Hepatocyte (in vitro differentiated cells): ENCODE measurements around the gene GNAO1. TPM values are rescaled to one million over a fixed set of nuclear protein-coding genes. Genes with fewer than 3 reads are reported as not detected.

ENCODE experiments used
- DNase-seq: peaks from one replicate; pipeline ENCODE4 v3.0.0-alpha.2; 2016; ENCODE audit warnings: low spot score
- H2AFZ ChIP-seq: fragments of 200-600 bp; sonication (generic); 2 replicates; pipeline ENCODE4 v1.6.0; 2016; ENCODE audit warnings: antibody characterized with exemption, mild to moderate bottlenecking
- H3K27ac ChIP-seq: fragments of 200-600 bp; sonication (generic); 2 replicates; pipeline ENCODE4 v1.5.1; 2016; ENCODE audit warnings: mild to moderate bottlenecking
- H3K27me3 ChIP-seq: fragments of 200-600 bp; sonication (generic); 2 replicates; pipeline ENCODE4 v1.6.1; 2016
- H3K36me3 ChIP-seq: fragments of 200-600 bp; sonication (generic); replicated peaks from 2 replicates; pipeline ENCODE4 v1.5.1; 2016; ENCODE audit warnings: low read depth; ENCODE audit not compliant: insufficient read depth
- H3K4me1 ChIP-seq: fragments of 200-600 bp; sonication (generic); 2 replicates; pipeline ENCODE4 v1.5.1; 2016; ENCODE audit warnings: mild to moderate bottlenecking, moderate library complexity; ENCODE audit not compliant: insufficient read depth
- H3K4me2 ChIP-seq: fragments of 200-600 bp; sonication (generic); 2 replicates; pipeline ENCODE4 v1.6.0; 2016
- H3K4me3 ChIP-seq: fragments of 200-600 bp; sonication (generic); 2 replicates; pipeline ENCODE4 v1.5.1; 2016; ENCODE audit warnings: mild to moderate bottlenecking
- H3K79me2 ChIP-seq: fragments of 200-600 bp; sonication (generic); 2 replicates; pipeline ENCODE4 v1.6.0; 2017; ENCODE audit warnings: mild to moderate bottlenecking
- H3K9me2 ChIP-seq: fragments of 200-600 bp; sonication (generic); replicated peaks from 2 replicates; pipeline ENCODE4 v1.6.0; 2017; ENCODE audit warnings: mild to moderate bottlenecking; ENCODE audit not compliant: insufficient read depth
- H3K9me3 ChIP-seq: fragments of 200-600 bp; sonication (generic); 2 replicates; pipeline ENCODE4 v1.5.1; 2016; ENCODE audit warnings: low read depth, mild to moderate bottlenecking
- H4K20me1 ChIP-seq: fragments of 200-600 bp; sonication (generic); 2 replicates; pipeline ENCODE4 v1.6.0; 2016; ENCODE audit warnings: mild to moderate bottlenecking; ENCODE audit not compliant: insufficient read depth, poor library complexity, severe bottlenecking
- CTCF ChIP-seq: fragments of 200-600 bp; sonication (generic); IDR thresholded peaks from 2 replicates; pipeline ENCODE4 v1.5.1; 2016; ENCODE audit warnings: antibody characterized with exemption, mild to moderate bottlenecking; ENCODE audit not compliant: poor library complexity
- EZH2 ChIP-seq: fragments of 200-600 bp; sonication (generic); IDR thresholded peaks from 2 replicates; pipeline ENCODE4 v1.6.1; 2016; ENCODE audit warnings: antibody characterized with exemption, mild to moderate bottlenecking, borderline replicate concordance
- EZH2phosphoT487 ChIP-seq: fragments of 200-600 bp; sonication (generic); IDR thresholded peaks from one replicate; pipeline ENCODE4 v1.6.1; 2018; ENCODE audit warnings: antibody characterized with exemption, mild to moderate bottlenecking, low read depth, moderate library complexity; ENCODE audit not compliant: unreplicated experiment, severe bottlenecking
- WGBS: methylation state at CpG from one replicate; pipeline ENCODE4 v1.1.6; 2016; ENCODE audit warnings: low lambda C conversion rate; ENCODE audit errors: missing lambda C conversion rate; 5-methylcytosine and 5-hydroxymethylcytosine counted together
- polyA plus RNA-seq: library from polyadenylated mRNA; unstranded; fragments of >200 nt; fragmentation: Nextera tagmentation; extraction: Ambion mirVana; gene quantifications from 2 replicates; pipeline ENCODE4 v1.2.1, GENCODE V29; 2016
- total RNA-seq: library from RNA; depleted of rRNA; stranded (reverse); fragments of >200 nt; gene quantifications from 2 replicates; pipeline ENCODE4 v1.2.3, GENCODE V29; 2014

Gene GNAO1
- total and polyA plus RNA-seq, 2 experiments from 2014 or later = 0.77 to 2.2 TPM

- DNase-seq = no peak
- Histone ChIP-seq H3K4me3 (no peak overlapping the region), H3K9me2 (no peaks in the 10 kb centered on the region), H3K4me1 (no peaks in the 10 kb centered on the region), H3K27me3 (no peaks in the 10 kb centered on the region), H4K20me1 (no peaks in the 10 kb centered on the region), H3K4me2 (no peak overlapping the region), H3K9me3 (no peaks in the 10 kb centered on the region), H2AFZ (no peak overlapping the region), H3K27ac (no peak overlapping the region), H3K79me2 (no peaks in the 10 kb centered on the region), H3K36me3 (no peaks in the 10 kb centered on the region)
- 95% methylated on average over 2 of the region's 2 CpGs for WGBS
- TF ChIP-seq EZH2phosphoT487 = no peak
- TF ChIP-seq CTCF = no peak
- TF ChIP-seq EZH2 = no peak
Measured at GRCh38 chr16:56310690-56311089, 119.4 kb downstream of the GNAO1 start.

- Histone ChIP-seq H2AFZ (no peak overlapping the region), H3K27me3 (no peaks in the 10 kb centered on the region), H3K27ac (no peak overlapping the region), H3K4me1 (no peaks in the 10 kb centered on the region), H3K4me2 (no peak overlapping the region), H3K9me3 (no peaks in the 10 kb centered on the region), H3K36me3 (no peaks in the 10 kb centered on the region), H4K20me1 (no peaks in the 10 kb centered on the region), H3K4me3 (no peak overlapping the region), H3K9me2 (no peaks in the 10 kb centered on the region), H3K79me2 (no peaks in the 10 kb centered on the region)
- WGBS = 96% methylated on average over 10 of the region's 13 CpGs
- no peak for DNase-seq
- no peak for TF ChIP-seq EZH2
- TF ChIP-seq EZH2phosphoT487 = no peak
- TF ChIP-seq CTCF = no peak
Measured at GRCh38 chr16:56311208-56312027, 120.1 kb downstream of the GNAO1 start.

GRCh38 chr16:56312028-56312300, 120.7 kb downstream of the GNAO1 start:
- no peak overlapping the region for H2AFZ ChIP-seq
- no peak for DNase-seq
- no peaks in the 10 kb centered on the region for H3K36me3 ChIP-seq

More at GRCh38 chr16:56312028-56312300, 120.7 kb downstream of the GNAO1 start:
- Histone ChIP-seq H3K79me2 (no peaks in the 10 kb centered on the region), H3K4me1 (no peaks in the 10 kb centered on the region), H3K4me2 (no peak overlapping the region), H3K9me2 (no peaks in the 10 kb centered on the region), H3K9me3 (no peaks in the 10 kb centered on the region), H4K20me1 (no peaks in the 10 kb centered on the region), H3K27ac (no peak overlapping the region), H3K27me3 (no peaks in the 10 kb centered on the region), H3K4me3 (no peak overlapping the region)
- TF ChIP-seq EZH2 = no peak
- TF ChIP-seq CTCF = no peak
- TF ChIP-seq EZH2phosphoT487 = no peak
- 80% methylated on average over 11 of the region's 11 CpGs for WGBS
